MCF 10A (cell line): Measurements from ENCODE around the gene PTEN. TPM values are rescaled to one million over a fixed set of nuclear protein-coding genes. Genes with fewer than 3 reads are reported as not detected.

ENCODE experiments used
- BruUV-seq: library from RNA; stranded (reverse); fragments of 400-500 nt; replicated peaks from 2 replicates; lab custom pipeline; 2021; lab: Mats Ljungman, UMichigan
- CTCF ChIA-PET: fragments of 300-600 bp; sonication (Branson Sonifier 250); formaldehyde crosslinking; extraction: SDS; loops from one replicate; lab custom pipeline; 2021; ENCODE audit warnings: antibody characterized with exemption, inconsistent platforms; lab: Yijun Ruan, JAX
- POLR2A ChIA-PET: fragments of 300-600, 350-650 bp; sonication (Branson Sonifier 250); formaldehyde crosslinking; extraction: SDS; loops from one replicate; lab custom pipeline; 2020; ENCODE audit warnings: antibody characterized with exemption, inconsistent platforms; lab: Yijun Ruan, JAX
- DNase-seq: peaks from one replicate; pipeline ENCODE4 v3.0.0-alpha.2; 2018; ENCODE audit not compliant: unreplicated experiment
- H3K27ac Mint-ChIP-seq: one replicate; pipeline ENCODE4 v1.8.0; 2022; ENCODE audit warnings: mild to moderate bottlenecking, low read depth, mixed read lengths; ENCODE audit not compliant: unreplicated experiment
- H3K27me3 Mint-ChIP-seq: one replicate; pipeline ENCODE4 v1.8.0; 2022; ENCODE audit warnings: mixed read lengths; ENCODE audit not compliant: insufficient read depth, unreplicated experiment
- H3K36me3 Mint-ChIP-seq: one replicate; pipeline ENCODE4 v1.8.0; 2022; ENCODE audit warnings: mild to moderate bottlenecking, moderate library complexity, mixed read lengths; ENCODE audit not compliant: insufficient read depth, unreplicated experiment
- H3K4me1 Mint-ChIP-seq: one replicate; pipeline ENCODE4 v1.8.0; 2022; ENCODE audit warnings: mixed read lengths; ENCODE audit not compliant: insufficient read depth, unreplicated experiment
- H3K4me3 Mint-ChIP-seq: one replicate; pipeline ENCODE4 v1.8.0; 2022; ENCODE audit warnings: mild to moderate bottlenecking, moderate library complexity, mixed read lengths; ENCODE audit not compliant: unreplicated experiment
- H3K9me3 Mint-ChIP-seq: one replicate; pipeline ENCODE4 v1.8.0; 2022; ENCODE audit warnings: mixed read lengths; ENCODE audit not compliant: unreplicated experiment
- intact Hi-C: fragments of 100-400 bp; cut with micrococcal nuclease; formaldehyde crosslinking; loops from 2 replicates; pipeline ENCODE4 v1.14.1; 2022
- total RNA-seq: library from RNA; stranded (reverse); gene quantifications from 2 replicates; pipeline ENCODE4 v1.2.3, GENCODE V29; 2022
- TF ChIP-seq, protein P1 (sequence below): fragments of 200-600 bp; IDR thresholded peaks from one replicate; pipeline ENCODE4 v1.8.0; 2022; ENCODE audit warnings: antibody characterized with exemption, mild to moderate bottlenecking; ENCODE audit not compliant: unreplicated experiment

PTEN gene
- total RNA-seq, 1 experiment from 2014 or later, result 64.1 TPM

DNA sequence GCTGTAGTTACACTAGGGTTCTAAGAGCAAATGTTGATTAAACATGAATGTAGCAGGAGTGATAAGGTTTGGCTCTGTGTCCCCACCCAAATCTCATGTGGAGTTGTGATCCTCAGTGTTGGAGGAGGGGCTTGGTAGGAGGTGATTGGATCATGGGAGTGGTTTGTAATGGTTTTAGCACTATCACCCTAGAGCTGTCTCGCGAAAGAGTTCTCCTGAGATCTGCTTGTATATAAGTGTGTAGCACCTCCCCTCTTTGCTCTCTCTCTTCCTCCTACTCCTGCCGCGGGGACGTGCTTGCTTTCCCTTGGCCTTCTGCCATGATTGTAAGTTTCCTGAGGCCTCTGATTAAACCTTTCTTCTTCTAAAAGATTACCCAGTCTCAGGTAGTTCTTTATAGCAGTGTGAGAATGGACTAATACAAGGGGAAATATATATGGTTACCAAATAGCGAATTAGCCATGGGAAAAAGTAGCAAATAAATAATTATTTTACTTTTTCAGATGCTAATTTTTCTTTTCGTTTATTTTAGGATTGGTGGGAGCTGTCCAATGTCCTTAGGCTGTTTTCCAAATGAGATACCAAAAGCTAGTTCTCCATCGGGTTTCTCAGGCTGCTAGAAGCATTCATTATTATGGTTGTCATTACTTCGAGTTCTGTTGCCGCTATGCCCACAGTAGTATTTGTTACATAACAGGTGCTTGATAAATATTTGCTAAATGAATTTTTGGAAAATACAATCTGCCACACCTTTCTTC, 58.7 kb downstream of the PTEN start:
- Mint-ChIP-seq H3K27me3 (no peaks in the 10 kb centered on the region), H3K36me3 (peaks cover 32% of the 10 kb centered on the region), H3K4me3 (no peak overlapping the region), H3K27ac (peak overlapping the region; percentile 46), H3K9me3 (no peaks in the 10 kb centered on the region), H3K4me1 (peaks cover 68% of the 10 kb centered on the region)
- intact Hi-C loops, result no loop called here
- TF ChIP-seq, protein P1, sequence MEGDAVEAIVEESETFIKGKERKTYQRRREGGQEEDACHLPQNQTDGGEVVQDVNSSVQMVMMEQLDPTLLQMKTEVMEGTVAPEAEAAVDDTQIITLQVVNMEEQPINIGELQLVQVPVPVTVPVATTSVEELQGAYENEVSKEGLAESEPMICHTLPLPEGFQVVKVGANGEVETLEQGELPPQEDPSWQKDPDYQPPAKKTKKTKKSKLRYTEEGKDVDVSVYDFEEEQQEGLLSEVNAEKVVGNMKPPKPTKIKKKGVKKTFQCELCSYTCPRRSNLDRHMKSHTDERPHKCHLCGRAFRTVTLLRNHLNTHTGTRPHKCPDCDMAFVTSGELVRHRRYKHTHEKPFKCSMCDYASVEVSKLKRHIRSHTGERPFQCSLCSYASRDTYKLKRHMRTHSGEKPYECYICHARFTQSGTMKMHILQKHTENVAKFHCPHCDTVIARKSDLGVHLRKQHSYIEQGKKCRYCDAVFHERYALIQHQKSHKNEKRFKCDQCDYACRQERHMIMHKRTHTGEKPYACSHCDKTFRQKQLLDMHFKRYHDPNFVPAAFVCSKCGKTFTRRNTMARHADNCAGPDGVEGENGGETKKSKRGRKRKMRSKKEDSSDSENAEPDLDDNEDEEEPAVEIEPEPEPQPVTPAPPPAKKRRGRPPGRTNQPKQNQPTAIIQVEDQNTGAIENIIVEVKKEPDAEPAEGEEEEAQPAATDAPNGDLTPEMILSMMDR, result no peak
- no TSS peak for BruUV-seq
- ChIA-PET CTCF (no interaction called here), POLR2A (interaction anchor here (0.6 to 1.3 kb wide), 2 partner anchors 9 to 26 kb away, joined by 3 to 4 read pairs; no protein-coding TSS in a partner anchor)
- no peak for DNase-seq

DNA sequence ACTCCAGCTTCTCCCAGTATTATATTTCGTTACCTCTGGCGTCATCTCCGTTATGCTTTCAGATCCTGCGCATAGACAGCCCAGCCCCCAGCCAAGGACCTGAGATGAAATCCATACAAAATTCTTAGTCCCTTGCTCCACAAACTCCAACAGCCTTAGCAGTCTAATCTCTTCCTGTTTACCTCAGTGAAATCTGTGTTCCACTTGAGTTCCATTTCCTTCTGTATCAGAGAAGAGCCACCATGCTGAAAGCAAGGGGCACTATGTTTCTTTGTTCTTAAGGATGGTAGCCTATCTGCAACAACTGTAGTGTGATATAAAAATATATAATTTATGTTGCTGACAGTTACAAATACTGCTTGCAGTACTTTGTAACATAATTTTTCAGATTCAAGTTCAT, 59.8 kb downstream of the PTEN start:
- TF ChIP-seq, protein P1, result no peak
- no peak for DNase-seq
- Mint-ChIP-seq H3K27me3 (no peaks in the 10 kb centered on the region), H3K4me1 (peaks cover 57% of the 10 kb centered on the region), H3K4me3 (no peak overlapping the region), H3K27ac (peak overlapping the region; percentile 39), H3K36me3 (peaks cover 28% of the 10 kb centered on the region), H3K9me3 (no peaks in the 10 kb centered on the region)
- ChIA-PET CTCF (interaction anchor here (0.6 kb wide), 1 partner anchor 476 kb away, joined by 3 read pairs; no protein-coding TSS in a partner anchor), POLR2A (interaction anchor here (1.2 to 1.4 kb wide), 2 partner anchors 18 to 41 kb away, joined by 3 to 4 read pairs; no protein-coding TSS in a partner anchor)
- intact Hi-C loops, result no loop called here
- BruUV-seq, result no TSS peak

DNA sequence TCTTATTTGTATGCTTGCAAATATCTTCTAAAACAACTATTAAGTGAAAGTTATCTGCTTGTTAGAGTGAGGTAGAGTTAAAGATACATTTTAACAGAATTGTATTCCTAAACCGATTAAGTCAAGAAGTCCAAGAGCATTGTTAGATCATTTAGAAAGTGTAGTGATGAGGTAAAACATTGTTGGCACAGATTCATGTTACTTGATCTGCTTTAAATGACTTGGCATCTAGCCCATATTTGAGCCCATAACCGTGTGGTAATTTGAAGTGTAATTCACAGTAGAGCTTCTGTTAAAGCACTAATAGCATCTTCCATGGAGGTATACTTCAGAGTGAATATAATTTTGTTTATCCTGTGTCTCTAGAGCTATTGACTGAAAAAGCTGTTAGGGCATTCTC, 62.1 kb downstream of the PTEN start:
- H3K4me3 Mint-ChIP-seq, result no peak overlapping the region
- no TSS peak for BruUV-seq
- TF ChIP-seq, protein P1, result no peak
- no peak overlapping the region for H3K27ac Mint-ChIP-seq
- ChIA-PET POLR2A (interaction anchor here (0.5 to 2.1 kb wide), 6 partner anchors 11 to 452 kb away, joined by 3 to 11 read pairs (median 4); no protein-coding TSS in a partner anchor), CTCF (no interaction called here)
- DNase-seq, result peak; percentile 73
- no peaks in the 10 kb centered on the region for H3K9me3 Mint-ChIP-seq
- peaks cover 49% of the 10 kb centered on the region for H3K4me1 Mint-ChIP-seq
- no peaks in the 10 kb centered on the region for H3K27me3 Mint-ChIP-seq
- intact Hi-C loops, result no loop called here
- H3K36me3 Mint-ChIP-seq, result peaks cover 33% of the 10 kb centered on the region

DNA sequence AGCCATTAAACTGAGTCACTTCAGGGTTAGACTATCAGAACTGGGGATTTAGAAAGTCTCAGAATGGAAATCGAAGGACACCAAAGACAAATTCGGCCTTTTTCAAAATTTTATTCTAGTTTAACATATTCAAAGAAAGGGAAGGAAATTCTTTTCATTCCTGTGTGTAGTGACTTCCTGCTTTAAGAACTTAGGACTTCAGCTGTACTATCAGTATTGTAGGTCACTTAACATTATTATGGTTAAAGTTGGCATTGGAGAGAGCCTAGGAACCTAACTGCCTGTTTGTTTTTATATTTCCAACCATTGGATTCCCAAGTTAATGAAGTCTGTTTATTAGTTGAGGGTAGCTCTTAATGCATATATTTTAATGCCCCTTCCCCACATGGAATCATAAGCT, 63.7 kb downstream of the PTEN start:
- BruUV-seq, result no TSS peak
- Mint-ChIP-seq H3K4me3 (no peak overlapping the region), H3K36me3 (peaks cover 38% of the 10 kb centered on the region), H3K4me1 (peaks cover 56% of the 10 kb centered on the region), H3K27me3 (no peaks in the 10 kb centered on the region), H3K9me3 (no peaks in the 10 kb centered on the region), H3K27ac (no peak overlapping the region)
- POLR2A ChIA-PET, result interaction anchor here (1.1 to 1.7 kb wide), 2 partner anchors 12 to 34 kb away, joined by 4 read pairs; no protein-coding TSS in a partner anchor
- no peak for DNase-seq
- CTCF ChIA-PET, result no interaction called here
- intact Hi-C loops, result no loop called here
- TF ChIP-seq, protein P1, result no peak
